OCI-LY1 (cell line): Measurements from ENCODE around the gene GPD2.

Experiments
- H2AFZ ChIP-seq: fragments of 200-600 bp; sonication (generic), shearing (Covaris generic); 2 replicates; pipeline ENCODE4 v1.6.0; 2014; ENCODE audit warnings: antibody characterized with exemption, mild to moderate bottlenecking, low read length
- H3F3A ChIP-seq: fragments of 200-600 bp; sonication (generic), shearing (Covaris generic); 2 replicates; pipeline ENCODE4 v1.6.0; 2014; ENCODE audit warnings: mild to moderate bottlenecking, antibody characterized with exemption, low read length, moderate library complexity; ENCODE audit not compliant: insufficient read depth
- H3K27ac ChIP-seq: fragments of 200-600 bp; sonication (generic); 2 replicates; pipeline ENCODE4 v1.5.1; 2014; ENCODE audit warnings: low read length, mixed run types, mild to moderate bottlenecking, low read depth; ENCODE audit not compliant: poor library complexity, severe bottlenecking
- H3K27me3 ChIP-seq: fragments of 200-600 bp; sonication (generic); 2 replicates; pipeline ENCODE4 v1.6.0; 2014; ENCODE audit warnings: antibody characterized with exemption, mild to moderate bottlenecking, low read length, moderate library complexity; ENCODE audit not compliant: insufficient read depth
- H3K36me3 ChIP-seq: fragments of 200-600 bp; sonication (generic); 2 replicates; pipeline ENCODE4 v1.6.1; 2014; ENCODE audit warnings: mild to moderate bottlenecking, antibody characterized with exemption, low read length, moderate library complexity, mixed read lengths; ENCODE audit not compliant: insufficient read depth
- H3K4me1 ChIP-seq: fragments of 200-600 bp; sonication (generic); 2 replicates; pipeline ENCODE4 v1.5.1; 2014; ENCODE audit warnings: mild to moderate bottlenecking, low read length, moderate library complexity; ENCODE audit not compliant: insufficient read depth, severe bottlenecking
- H3K4me2 ChIP-seq: fragments of 200-600 bp; sonication (generic), shearing (Covaris generic); 2 replicates; pipeline ENCODE4 v1.6.1; 2014; ENCODE audit warnings: low read length
- H3K4me3 ChIP-seq: fragments of 200-600 bp; sonication (generic); 2 replicates; pipeline ENCODE4 v1.5.1; 2014; ENCODE audit warnings: low read length, low read depth, mild to moderate bottlenecking, mixed read lengths; ENCODE audit not compliant: poor library complexity, severe bottlenecking
- H3K79me2 ChIP-seq: fragments of 200-600 bp; shearing (Covaris generic); 2 replicates; pipeline ENCODE4 v1.6.1; 2016; ENCODE audit warnings: mixed run types, low read length, mixed read lengths; ENCODE audit not compliant: insufficient read depth
- H3K9ac ChIP-seq: fragments of 200-600 bp; sonication (generic), shearing (Covaris generic); 2 replicates; pipeline ENCODE4 v1.6.1; 2014; ENCODE audit warnings: mild to moderate bottlenecking, low read length, mixed read lengths
- H3K9me2 ChIP-seq: fragments of 200-600 bp; sonication (generic), shearing (Covaris generic); 2 replicates; pipeline ENCODE4 v1.6.1; 2014; ENCODE audit warnings: low read depth, mild to moderate bottlenecking, low read length, mixed read lengths
- H3K9me3 ChIP-seq: fragments of 200-600 bp; shearing (Covaris generic); 2 replicates; pipeline ENCODE4 v1.6.1; 2014; ENCODE audit warnings: low read length, mixed read lengths
- H4K20me1 ChIP-seq: fragments of 200-600 bp; sonication (generic), shearing (Covaris generic); 2 replicates; pipeline ENCODE4 v1.6.0; 2016; ENCODE audit warnings: mild to moderate bottlenecking, low read length; ENCODE audit not compliant: insufficient read depth
- EZH2 ChIP-seq: fragments of 200-600 bp; sonication (generic), shearing (Covaris generic); IDR thresholded peaks from 2 replicates; pipeline ENCODE4 v1.8.0; 2017; ENCODE audit warnings: borderline replicate concordance, mixed run types, mild to moderate bottlenecking, antibody characterized with exemption, low read length, moderate library complexity, mixed read lengths
- TF ChIP-seq, protein P1 (sequence below): fragments of 200-600 bp; sonication (generic), shearing (Covaris generic); IDR thresholded peaks from 2 replicates; pipeline ENCODE4 v1.5.1; 2017; ENCODE audit warnings: mild to moderate bottlenecking, antibody characterized with exemption, low read length, moderate library complexity, mixed read lengths

Gene GPD2

DNA sequence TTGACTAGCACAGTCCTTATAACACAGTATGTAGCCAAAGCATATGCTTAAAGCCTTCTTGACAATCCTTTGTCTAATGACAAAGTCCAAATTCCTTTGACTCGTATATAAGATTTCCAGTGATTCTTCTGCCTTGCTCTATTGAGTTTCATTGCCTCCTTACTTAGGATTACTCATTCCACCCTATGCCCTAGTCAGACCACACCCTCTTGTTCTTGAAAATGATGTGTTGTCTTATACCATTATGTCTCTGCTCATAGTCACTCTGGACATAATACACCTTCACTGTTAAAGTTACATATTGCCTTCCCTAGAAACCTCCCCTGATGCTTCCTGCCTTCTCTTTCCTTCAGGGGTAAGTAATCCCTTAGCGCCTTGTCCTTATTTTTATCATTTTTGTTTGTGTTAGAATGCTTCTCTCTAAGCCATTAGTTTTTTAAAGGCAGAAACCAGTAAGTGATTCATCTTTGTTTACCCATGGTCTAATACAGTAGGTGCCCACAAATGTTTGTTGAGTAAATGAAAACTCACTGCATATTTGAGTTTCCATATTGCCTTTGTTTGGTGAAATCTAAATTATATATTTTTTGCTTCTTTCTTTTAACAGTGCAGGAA, 19.3 kb downstream of the GPD2 start:
- no peak overlapping the region for H3K4me2 ChIP-seq
- H3K27ac ChIP-seq: no peak overlapping the region
- no peaks in the 10 kb centered on the region for H3K27me3 ChIP-seq

GRCh38 chr2:156456616-156457015, 20.4 kb downstream of the GPD2 start:
- no peak overlapping the region for H2AFZ ChIP-seq
- H3K27me3 ChIP-seq: no peaks in the 10 kb centered on the region
- no peaks in the 10 kb centered on the region for H3F3A ChIP-seq
- H3K27ac ChIP-seq: no peak overlapping the region
- H3K4me2 ChIP-seq: no peak overlapping the region
- TF ChIP-seq, protein P1, sequence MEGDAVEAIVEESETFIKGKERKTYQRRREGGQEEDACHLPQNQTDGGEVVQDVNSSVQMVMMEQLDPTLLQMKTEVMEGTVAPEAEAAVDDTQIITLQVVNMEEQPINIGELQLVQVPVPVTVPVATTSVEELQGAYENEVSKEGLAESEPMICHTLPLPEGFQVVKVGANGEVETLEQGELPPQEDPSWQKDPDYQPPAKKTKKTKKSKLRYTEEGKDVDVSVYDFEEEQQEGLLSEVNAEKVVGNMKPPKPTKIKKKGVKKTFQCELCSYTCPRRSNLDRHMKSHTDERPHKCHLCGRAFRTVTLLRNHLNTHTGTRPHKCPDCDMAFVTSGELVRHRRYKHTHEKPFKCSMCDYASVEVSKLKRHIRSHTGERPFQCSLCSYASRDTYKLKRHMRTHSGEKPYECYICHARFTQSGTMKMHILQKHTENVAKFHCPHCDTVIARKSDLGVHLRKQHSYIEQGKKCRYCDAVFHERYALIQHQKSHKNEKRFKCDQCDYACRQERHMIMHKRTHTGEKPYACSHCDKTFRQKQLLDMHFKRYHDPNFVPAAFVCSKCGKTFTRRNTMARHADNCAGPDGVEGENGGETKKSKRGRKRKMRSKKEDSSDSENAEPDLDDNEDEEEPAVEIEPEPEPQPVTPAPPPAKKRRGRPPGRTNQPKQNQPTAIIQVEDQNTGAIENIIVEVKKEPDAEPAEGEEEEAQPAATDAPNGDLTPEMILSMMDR: no peak
- no peak for TF ChIP-seq EZH2
- no peaks in the 10 kb centered on the region for H3K9me3 ChIP-seq
- no peaks in the 10 kb centered on the region for H3K79me2 ChIP-seq
- H3K4me3 ChIP-seq: no peak overlapping the region
- no peaks in the 10 kb centered on the region for H4K20me1 ChIP-seq
- H3K36me3 ChIP-seq: no peaks in the 10 kb centered on the region
- H3K9ac ChIP-seq: no peak overlapping the region
- peaks cover 7% of the 10 kb centered on the region for H3K4me1 ChIP-seq
- no peaks in the 10 kb centered on the region for H3K9me2 ChIP-seq

More for the DNA sequence above, 19.3 kb downstream of the GPD2 start:
- Histone ChIP-seq H3K4me1 (peaks cover 7% of the 10 kb centered on the region), H3K9ac (no peak overlapping the region), H3K79me2 (no peaks in the 10 kb centered on the region), H3K36me3 (no peaks in the 10 kb centered on the region), H3K9me3 (no peaks in the 10 kb centered on the region), H3K9me2 (no peaks in the 10 kb centered on the region), H4K20me1 (no peaks in the 10 kb centered on the region), H3K4me3 (no peak overlapping the region), H3F3A (no peaks in the 10 kb centered on the region), H2AFZ (no peak overlapping the region)
- TF ChIP-seq, protein P1: no peak
- TF ChIP-seq EZH2: no peak

DNA sequence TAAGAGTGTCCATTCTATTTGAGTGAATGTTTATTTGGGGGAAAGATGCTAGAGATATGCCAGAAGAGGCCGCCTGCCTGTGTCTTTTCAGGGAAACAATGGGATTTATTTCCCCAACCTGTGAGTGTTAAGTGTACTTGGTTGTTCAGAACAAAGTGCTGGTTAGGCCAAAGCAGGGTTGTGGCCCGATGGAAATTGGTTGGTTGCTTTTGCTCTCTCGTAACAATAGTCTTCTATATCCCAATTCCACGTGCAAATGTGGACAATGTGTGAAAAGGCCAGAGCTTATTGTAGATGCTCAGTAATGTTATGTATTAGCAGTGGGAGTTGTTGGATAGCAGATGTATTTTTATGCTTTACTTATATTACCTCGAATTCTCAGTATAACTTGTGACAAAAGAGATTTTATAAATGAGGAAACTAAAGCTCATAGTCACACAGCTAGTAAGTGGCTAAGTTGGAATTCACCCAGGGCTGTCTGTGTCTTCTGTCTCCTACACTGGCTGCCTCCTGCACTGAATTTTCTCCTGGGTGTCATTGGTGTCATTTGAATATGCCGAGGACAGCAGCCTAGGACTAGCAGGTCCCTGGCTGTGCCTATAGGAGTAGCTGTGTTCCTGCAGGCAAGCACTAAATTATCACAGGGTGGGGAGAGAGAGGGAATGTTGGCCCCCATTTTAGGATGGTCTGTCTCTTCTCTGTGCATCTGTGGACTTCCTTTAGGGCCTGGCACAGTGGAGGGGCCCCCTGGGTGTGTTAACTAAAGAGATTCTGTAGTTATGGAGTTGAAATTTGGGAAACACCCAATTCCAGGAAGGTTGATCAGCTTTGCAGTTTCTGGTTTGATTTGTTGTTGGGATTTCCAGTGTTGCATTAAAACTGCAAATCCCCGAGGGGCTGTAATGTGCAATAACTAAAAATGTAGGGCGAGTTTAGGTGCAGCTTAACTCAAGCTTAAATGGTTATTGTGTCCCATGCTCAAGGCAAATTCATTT, 21.6 kb downstream of the GPD2 start:
- TF ChIP-seq, protein P1: no peak
- TF ChIP-seq EZH2: no peak
- no peaks in the 10 kb centered on the region for H3K9me2 ChIP-seq

More for the DNA sequence above, 21.6 kb downstream of the GPD2 start:
- no peak overlapping the region for H3K4me3 ChIP-seq
- no peak overlapping the region for H3K4me2 ChIP-seq
- no peaks in the 10 kb centered on the region for H4K20me1 ChIP-seq
- no peak overlapping the region for H2AFZ ChIP-seq
- peaks cover 7% of the 10 kb centered on the region for H3K4me1 ChIP-seq
- no peaks in the 10 kb centered on the region for H3K79me2 ChIP-seq
- H3F3A ChIP-seq: no peaks in the 10 kb centered on the region
- no peak overlapping the region for H3K9ac ChIP-seq
- H3K27ac ChIP-seq: no peak overlapping the region
- no peaks in the 10 kb centered on the region for H3K27me3 ChIP-seq
- H3K9me3 ChIP-seq: no peaks in the 10 kb centered on the region
- no peaks in the 10 kb centered on the region for H3K36me3 ChIP-seq
